Measurements from ENCODE around the gene NOS1AP. TPM values are rescaled to one million over a fixed set of nuclear protein-coding genes. Genes with fewer than 3 reads are reported as not detected.

NOS1AP gene
- total RNA-seq, 1 donor from 2014 or later = 9.1 TPM

- DNase-seq (ENCODE audit: low spot score) (no peak), ATAC-seq (no peak)
- intact Hi-C loops (cut with DNase I) = no loop called here
These were observed 184.3 kb downstream of the NOS1AP start for GRCh38 chr1:162253790-162254189.

- no peak for DNase-seq (ENCODE audit: low spot score)
- intact Hi-C loops (cut with DNase I) = no loop called here
- no peak for ATAC-seq
These were observed 186.8 kb downstream of the NOS1AP start for GRCh38 chr1:162256287-162256686.

GRCh38 chr1:162258394-162258793, 188.9 kb downstream of the NOS1AP start:
- intact Hi-C loops (cut with DNase I) = no loop called here

GRCh38 chr1:162259894-162260455, 190.5 kb downstream of the NOS1AP start:
- intact Hi-C loops (cut with DNase I) = no loop called here
- ATAC-seq (no peak), DNase-seq (ENCODE audit: low spot score) (no peak)

More at GRCh38 chr1:162258394-162258793, 188.9 kb downstream of the NOS1AP start:
- DNase-seq (ENCODE audit: low spot score) = no peak
- ATAC-seq = no peak

GRCh38 chr1:162264108-162264507, 194.6 kb downstream of the NOS1AP start:
- ATAC-seq (no peak), DNase-seq (ENCODE audit: low spot score) (no peak)
- intact Hi-C loops (cut with DNase I) = no loop called here

GRCh38 chr1:162265983-162266382, 196.5 kb downstream of the NOS1AP start:
- DNase-seq (ENCODE audit: low spot score) (no peak), ATAC-seq (no peak)
- intact Hi-C loops (cut with DNase I) = no loop called here

GRCh38 chr1:162270016-162270770, 200.7 kb downstream of the NOS1AP start:
- DNase-seq (ENCODE audit: low spot score) = no peak
- no peak for ATAC-seq
- intact Hi-C loops (cut with DNase I) = no loop called here

- intact Hi-C loops (cut with DNase I) = no loop called here
These were observed 202.5 kb downstream of the NOS1AP start for GRCh38 chr1:162271972-162272371.

GRCh38 chr1:162272419-162272818, 202.9 kb downstream of the NOS1AP start:
- ATAC-seq (no peak), DNase-seq (ENCODE audit: low spot score) (no peak)
- intact Hi-C loops (cut with DNase I) = no loop called here

More at GRCh38 chr1:162271972-162272371, 202.5 kb downstream of the NOS1AP start:
- no peak for DNase-seq (ENCODE audit: low spot score)
- no peak for ATAC-seq

GRCh38 chr1:162275622-162276175, 206.2 kb downstream of the NOS1AP start:
- no peak for ATAC-seq

GRCh38 chr1:162276493-162276892, 207.0 kb downstream of the NOS1AP start:
- intact Hi-C loops (cut with DNase I) = no loop called here
- ATAC-seq (peak; percentile 74), DNase-seq (ENCODE audit: low spot score) (no peak)

More at GRCh38 chr1:162275622-162276175, 206.2 kb downstream of the NOS1AP start:
- intact Hi-C loops (cut with DNase I) = no loop called here
- no peak for DNase-seq (ENCODE audit: low spot score)

- no peak for DNase-seq (ENCODE audit: low spot score)
- intact Hi-C loops (cut with DNase I) = no loop called here
- ATAC-seq = no peak
These were observed 209.6 kb downstream of the NOS1AP start for GRCh38 chr1:162279136-162279498.

GRCh38 chr1:162281426-162281825, 211.9 kb downstream of the NOS1AP start:
- no peak for ATAC-seq
- no peak for DNase-seq (ENCODE audit: low spot score)
- intact Hi-C loops (cut with DNase I) = no loop called here

GRCh38 chr1:162283657-162284056, 214.2 kb downstream of the NOS1AP start:
- intact Hi-C loops (cut with DNase I) = no loop called here
- no peak for ATAC-seq
- no peak for DNase-seq (ENCODE audit: low spot score)

- ATAC-seq (no peak), DNase-seq (ENCODE audit: low spot score) (no peak)
- intact Hi-C loops (cut with DNase I) = no loop called here
These were observed 214.9 kb downstream of the NOS1AP start for GRCh38 chr1:162284206-162284955.

GRCh38 chr1:162285149-162285561, 215.7 kb downstream of the NOS1AP start:
- ATAC-seq (no peak), DNase-seq (ENCODE audit: low spot score) (no peak)
- intact Hi-C loops (cut with DNase I) = no loop called here

GRCh38 chr1:162291000-162291399, 221.5 kb downstream of the NOS1AP start:
- intact Hi-C loops (cut with DNase I) = no loop called here
- ATAC-seq = no peak
- DNase-seq (ENCODE audit: low spot score) = no peak

GRCh38 chr1:162292422-162292849, 222.9 kb downstream of the NOS1AP start:
- intact Hi-C loops (cut with DNase I) = no loop called here
- DNase-seq (ENCODE audit: low spot score) = no peak
- ATAC-seq = no peak

- ATAC-seq (no peak), DNase-seq (ENCODE audit: low spot score) (no peak)
These were observed 223.7 kb downstream of the NOS1AP start for GRCh38 chr1:162293073-162293692.

More at GRCh38 chr1:162293073-162293692, 223.7 kb downstream of the NOS1AP start:
- intact Hi-C loops (cut with DNase I) = no loop called here

All from sciatic nerve (tissue), 2 donors.